K562 (cell line): ENCODE results near the gene PRPF6. TPM values are rescaled to one million over a fixed set of nuclear protein-coding genes. Genes with fewer than 3 reads are reported as not detected.

Experiments
- BRD9 ChIP-seq: fragments of 450-650 bp; IDR thresholded peaks from 2 replicates; pipeline ENCODE4 v1.6.1; 2018; ENCODE audit warnings: low read depth; ENCODE audit not compliant: partially characterized antibody
- CCNT2 ChIP-seq: IDR thresholded peaks from 2 replicates; pipeline ENCODE4 v1.6.1; 2011; ENCODE audit warnings: borderline replicate concordance, low read depth, mild to moderate bottlenecking, moderate library complexity, mixed read lengths, low read length; ENCODE audit not compliant: insufficient read length; ENCODE audit errors: extremely low read depth
- DIDO1 ChIP-seq: fragments of 450-650 bp; IDR thresholded peaks from 2 replicates; pipeline ENCODE4 v1.6.1; 2016; ENCODE audit warnings: low read depth, missing biosample characterization, missing genetic modification characterization
- ELF4 ChIP-seq: fragments of 450-650 bp; formaldehyde crosslinking; IDR thresholded peaks from 2 replicates; pipeline ENCODE4 v1.4.0; 2022; ENCODE audit warnings: missing genetic modification characterization
- ETS1 ChIP-seq: conservative IDR thresholded peaks from 2 replicates; pipeline ENCODE4 v1.6.1; 2011; ENCODE audit warnings: low read depth, mild to moderate bottlenecking, low read length; ENCODE audit not compliant: control insufficient read depth
- KLF6 ChIP-seq: fragments of 250-450 bp; sonication (Bioruptor Pico); IDR thresholded peaks from 2 replicates; pipeline ENCODE4 v1.4.0; 2020; ENCODE audit warnings: mild to moderate bottlenecking, moderate library complexity, borderline replicate concordance
- MTF1 ChIP-seq: fragments of 250-450 bp; sonication (Bioruptor Pico); IDR thresholded peaks from 2 replicates; pipeline ENCODE4 v1.9.0; 2021; ENCODE audit warnings: moderate library complexity, mild to moderate bottlenecking, inconsistent platforms, borderline replicate concordance
- OTX1 ChIP-seq: fragments of 450-650 bp; formaldehyde crosslinking; IDR thresholded peaks from 2 replicates; pipeline ENCODE4 v1.4.0; 2022; ENCODE audit warnings: mild to moderate bottlenecking
- PHTF2 ChIP-seq: fragments of 250-450 bp; sonication (Bioruptor Pico); IDR thresholded peaks from 2 replicates; pipeline ENCODE4 v1.5.0; 2021; ENCODE audit warnings: mild to moderate bottlenecking
- RBM14 ChIP-seq: fragments of 200-400 bp; formaldehyde crosslinking; IDR thresholded peaks from 2 replicates; pipeline ENCODE4 v1.6.1; 2018; ENCODE audit warnings: low read depth, mild to moderate bottlenecking, low read length, moderate library complexity, borderline replicate concordance; ENCODE audit not compliant: insufficient read depth
- STAT6 ChIP-seq: sonication (generic); formaldehyde crosslinking; IDR thresholded peaks from 2 replicates; pipeline ENCODE4 v1.8.1; 2023; ENCODE audit warnings: mild to moderate bottlenecking, missing genetic modification reagents
- TAL1 ChIP-seq: fragments of 450-650 bp; IDR thresholded peaks from 2 replicates; pipeline ENCODE4 v1.6.1; 2016; ENCODE audit warnings: mild to moderate bottlenecking
- ZNF740 ChIP-seq, 3 experiments: fragments of 200-800 bp in 1 of 3; sonication (Bioruptor generic) in 1 of 3; sonication (generic) in 1 of 3; formaldehyde crosslinking in 1 of 3; IDR thresholded peaks; 2 replicates each; pipeline versions ENCODE4 v1.6.1 to v1.8.0; 2016 to 2022; ENCODE audit warnings: mild to moderate bottlenecking in 2 of 3, missing compliant biosample characterization in 2 of 3, missing genetic modification characterization in 2 of 3, missing genetic modification reagents in 1 of 3
- polyA plus RNA-seq, 8 experiments: library from polyadenylated mRNA; depleted of rRNA in 4 of 8; stranded (reverse) in 5 of 8; unstranded in 3 of 8; fragments of >200 nt; fragmentation: Nextera tagmentation in 2 of 8; fragmentation: Illumina TruSeq in 1 of 8; extraction: Ambion mirVana in 2 of 8; extraction: Trizol in 1 of 8; gene quantifications; 2 replicates each; pipeline versions ENCODE4 v1.2.1 to v1.2.3, GENCODE V29; 2011 to 2014; ENCODE audit warnings: inconsistent platforms in 1 of 8, missing spikeins in 1 of 8
- total RNA-seq, 7 experiments: library from RNA; depleted of rRNA in 6 of 7; stranded (reverse); fragments of >200 nt in 6 of 7; fragmentation: Illumina TruSeq in 2 of 7; extraction: Trizol in 2 of 7; gene quantifications; 2 replicates each; pipeline versions ENCODE4 v1.2.1 to v1.2.3, GENCODE V29; 2011 to 2021; ENCODE audit warnings: low replicate concordance in 1 of 7

PRPF6 gene
- total and polyA plus RNA-seq, 9 of the 15 experiments (the other 6 are each of a cell fraction or from before 2014, with no cell fraction given), result 4.2 to 83.2 (median 59.9) TPM

- TF ChIP-seq ZNF740 (CRISPR knock-in tag; IDR thresholded peaks at IDR 0.05), result no peak
- TF ChIP-seq ZNF740 (tag; IDR thresholded peaks at IDR 0.05), result no peak
- TF ChIP-seq TAL1, result peak; percentile 48
- TF ChIP-seq PHTF2 (CRISPR knock-in tag), result no peak
- no peak for TF ChIP-seq OTX1 (CRISPR knock-in tag)
- TF ChIP-seq MTF1 (CRISPR knock-in tag), result no peak
- TF ChIP-seq DIDO1 (tag), result no peak
- peak; percentile 38 for TF ChIP-seq BRD9
- TF ChIP-seq RBM14, result no peak
- TF ChIP-seq ELF4 (CRISPR knock-in tag), result no peak
- no peak for TF ChIP-seq KLF6 (CRISPR knock-in tag)
- TF ChIP-seq STAT6 (CRISPR knock-in tag), result no peak
- peak; percentile 75; the same call in 1 of the 2 replicates for TF ChIP-seq ETS1
- TF ChIP-seq CCNT2, result peak; percentile 93
Measured at GRCh38 chr20:64042054-64042781, 61.3 kb downstream of the PRPF6 start (continued).
